IMR-90 (cell line): Measurements from ENCODE around the gene SOSTDC1. TPM values are rescaled to one million over a fixed set of nuclear protein-coding genes. Genes with fewer than 3 reads are reported as not detected.
A peak's percentile ranks its signal among the peaks of the same experiment; 100 is the strongest.

Experiments used
- ATAC-seq: fragments of 200-7000 bp; cut with Tn5 transposase; 2 replicates; pipeline ENCODE4 v1.9.1; 2020; ENCODE audit warnings: low read depth, mild to moderate bottlenecking, moderate library complexity
- BruUV-seq: library from RNA; stranded (reverse); fragments of 400-500 nt; replicated peaks from 2 replicates; lab custom pipeline; 2021; lab: Mats Ljungman, UMichigan
- CTCF ChIA-PET: fragments of 300-600 bp; formaldehyde crosslinking; extraction: SDS; loops from one replicate; lab custom pipeline; 2021; ENCODE audit warnings: antibody characterized with exemption; lab: Yijun Ruan, JAX
- POLR2A ChIA-PET: fragments of 300-600 bp; sonication (Branson Sonifier 250); formaldehyde crosslinking; loops from one replicate; lab custom pipeline; 2022; ENCODE audit warnings: antibody characterized with exemption; ENCODE audit not compliant: unreplicated experiment; lab: Charles Lee
- DNase-seq: peaks from one replicate; pipeline ENCODE4 v3.0.0; 2013
- H2AFZ ChIP-seq: replicated peaks from 2 replicates; pipeline ENCODE3; 2013; ENCODE audit warnings: low read length, mild to moderate bottlenecking; ENCODE audit not compliant: poor library complexity
- H2AK5ac ChIP-seq: 2 replicates; pipeline ENCODE4 v1.6.1; 2013; ENCODE audit warnings: low read depth, low read length, inconsistent platforms
- H2AK9ac ChIP-seq: replicated peaks from 2 replicates; pipeline ENCODE3; 2013; ENCODE audit warnings: mild to moderate bottlenecking, low read depth, low read length, moderate library complexity; ENCODE audit not compliant: poor library complexity
- H2BK120ac ChIP-seq: 2 replicates; pipeline ENCODE4 v1.6.1; 2013; ENCODE audit warnings: low read depth, low read length, inconsistent platforms
- H2BK15ac ChIP-seq: 3 replicates; pipeline ENCODE4 v1.6.1; 2013; ENCODE audit warnings: low read depth, low read length, inconsistent platforms
- H2BK20ac ChIP-seq: 2 replicates; pipeline ENCODE4 v1.6.1; 2013; ENCODE audit warnings: low read depth, mild to moderate bottlenecking, inconsistent platforms, low read length, moderate library complexity
- H2BK5ac ChIP-seq: 2 replicates; pipeline ENCODE4 v1.6.1; 2013; ENCODE audit warnings: mild to moderate bottlenecking, low read depth, low read length, inconsistent platforms; ENCODE audit not compliant: poor library complexity, severe bottlenecking
- H3K14ac ChIP-seq: replicated peaks from 2 replicates; pipeline ENCODE4 v1.6.1; 2013; ENCODE audit warnings: low read depth, low read length, inconsistent platforms
- H3K18ac ChIP-seq: 2 replicates; pipeline ENCODE4 v1.6.1; 2013; ENCODE audit warnings: low read depth, low read length, control low read depth
- H3K23ac ChIP-seq: 2 replicates; pipeline ENCODE4 v1.6.1; 2013; ENCODE audit warnings: low read depth, low read length, inconsistent platforms
- H3K27ac ChIP-seq: 2 replicates; pipeline ENCODE4 v1.5.1; 2013; ENCODE audit warnings: mild to moderate bottlenecking, control low read depth, low read length; ENCODE audit not compliant: insufficient read depth
- H3K27me3 ChIP-seq: 2 replicates; pipeline ENCODE4 v1.6.1; 2013; ENCODE audit warnings: low read length; ENCODE audit not compliant: control insufficient read depth, insufficient read depth
- H3K36me3 ChIP-seq: 2 replicates; pipeline ENCODE4 v1.6.1; 2013; ENCODE audit warnings: low read length, mixed read lengths; ENCODE audit not compliant: control insufficient read depth, insufficient read depth
- H3K4ac ChIP-seq: 2 replicates; pipeline ENCODE4 v1.6.1; 2013; ENCODE audit warnings: low read depth, low read length, inconsistent platforms
- H3K4me1 ChIP-seq: 2 replicates; pipeline ENCODE4 v1.6.1; 2013; ENCODE audit warnings: low read length, mixed read lengths; ENCODE audit not compliant: control insufficient read depth, insufficient read depth
- H3K4me2 ChIP-seq: 2 replicates; pipeline ENCODE4 v1.6.1; 2013; ENCODE audit warnings: low read depth, mild to moderate bottlenecking, control low read depth, low read length, moderate library complexity
- H3K4me3 ChIP-seq: 2 replicates; pipeline ENCODE4 v1.5.1; 2013; ENCODE audit warnings: low read depth, mild to moderate bottlenecking, control low read depth, low read length, moderate library complexity; ENCODE audit not compliant: insufficient read depth
- H3K56ac ChIP-seq: 2 replicates; pipeline ENCODE4 v1.6.1; 2013; ENCODE audit warnings: low read length, inconsistent platforms; ENCODE audit not compliant: insufficient read depth; ENCODE audit errors: extremely low read depth
- H3K79me1 ChIP-seq, 2 experiments: 2 replicates each; pipeline ENCODE4 v1.6.1; 2013; ENCODE audit warnings: low read length in 2 of 2, inconsistent platforms in 1 of 2, low read depth in 1 of 2
- H3K9ac ChIP-seq: 2 replicates; pipeline ENCODE4 v1.6.1; 2013; ENCODE audit warnings: low read depth, low read length, control low read depth
- H3K9me1 ChIP-seq: 2 replicates; pipeline ENCODE4 v1.6.1; 2013; ENCODE audit warnings: low read length, inconsistent platforms; ENCODE audit not compliant: insufficient read depth
- H3K9me3 ChIP-seq: 2 replicates; pipeline ENCODE4 v1.6.1; 2013; ENCODE audit warnings: low read length; ENCODE audit not compliant: control insufficient read depth, insufficient read depth
- H4K20me1 ChIP-seq: 2 replicates; pipeline ENCODE4 v1.6.1; 2013; ENCODE audit warnings: low read length, inconsistent platforms; ENCODE audit not compliant: insufficient read depth
- H4K5ac ChIP-seq: 2 replicates; pipeline ENCODE4 v1.6.1; 2013; ENCODE audit warnings: mild to moderate bottlenecking, low read depth, low read length, control low read depth
- H4K8ac ChIP-seq, 2 experiments: 2 replicates each; pipeline ENCODE4 v1.6.1; 2013; ENCODE audit warnings: low read depth in 2 of 2, low read length in 2 of 2, control low read depth in 1 of 2, inconsistent platforms in 1 of 2
- H4K91ac ChIP-seq: 2 replicates; pipeline ENCODE4 v1.6.1; 2013; ENCODE audit warnings: low read depth, low read length, inconsistent platforms; ENCODE audit not compliant: insufficient read depth
- CEBPB ChIP-seq: IDR thresholded peaks from 2 replicates; pipeline ENCODE4 v1.6.1; 2012; ENCODE audit warnings: low read depth, low read length, improper control_type of control experiment
- CHD1 ChIP-seq: IDR thresholded peaks from 2 replicates; pipeline ENCODE4 v1.6.1; 2012; ENCODE audit warnings: low read depth, low read length, improper control_type of control experiment
- CTCF ChIP-seq: conservative IDR thresholded peaks from 2 replicates; pipeline ENCODE4 v1.5.1; 2012; ENCODE audit warnings: mild to moderate bottlenecking, low read depth, low read length, improper control_type of control experiment
- ELK1 ChIP-seq: fragments of 150-350 bp; IDR thresholded peaks from 2 replicates; pipeline ENCODE4 v1.6.1; 2016; ENCODE audit warnings: low read depth, mild to moderate bottlenecking, low read length, moderate library complexity, borderline replicate concordance
- FOS ChIP-seq: fragments of 150-350 bp; IDR thresholded peaks from 2 replicates; pipeline ENCODE4 v1.6.1; 2016; ENCODE audit warnings: low read depth, low read length
- MAFK ChIP-seq: IDR thresholded peaks from 2 replicates; pipeline ENCODE4 v1.6.1; 2012; ENCODE audit warnings: low read depth, low read length, improper control_type of control experiment
- MXI1 ChIP-seq: IDR thresholded peaks from 2 replicates; pipeline ENCODE4 v1.6.1; 2012; ENCODE audit warnings: low read depth, mild to moderate bottlenecking, low read length, moderate library complexity, borderline replicate concordance
- NFE2L2 ChIP-seq: fragments of 150-350 bp; IDR thresholded peaks from 2 replicates; pipeline ENCODE4 v1.6.1; 2016; ENCODE audit warnings: low read depth, mild to moderate bottlenecking, low read length
- POLR2A ChIP-seq: IDR thresholded peaks from 2 replicates; pipeline ENCODE4 v1.6.1; 2012; ENCODE audit warnings: mild to moderate bottlenecking, low read depth, low read length
- RAD21 ChIP-seq: IDR thresholded peaks from 2 replicates; pipeline ENCODE4 v1.6.1; 2012; ENCODE audit warnings: low read length, improper control_type of control experiment
- RCOR1 ChIP-seq: IDR thresholded peaks from 2 replicates; pipeline ENCODE4 v1.6.1; 2012; ENCODE audit warnings: mild to moderate bottlenecking, low read length, improper control_type of control experiment; ENCODE audit not compliant: insufficient replicate concordance
- RFX5 ChIP-seq: IDR thresholded peaks from 2 replicates; pipeline ENCODE4 v1.8.0; 2012; ENCODE audit warnings: low read depth, mild to moderate bottlenecking, low read length, moderate library complexity
- USF2 ChIP-seq: fragments of 150-350 bp; IDR thresholded peaks from 2 replicates; pipeline ENCODE4 v1.6.1; 2017; ENCODE audit warnings: mild to moderate bottlenecking, antibody characterized with exemption, low read length, low read depth
- WGBS, 2 experiments: methylation state at CpG; one replicate each; pipeline versions ENCODE4 v1.1.5 to v1.1.7; 2013; ENCODE audit warnings: missing lambda C conversion rate in 2 of 2; ENCODE audit not compliant: insufficient read length in 1 of 2; ENCODE audit errors: extremely low coverage in 2 of 2; 5-methylcytosine and 5-hydroxymethylcytosine counted together
- dilution Hi-C: fragments of 300-500 bp; cut with HindIII; formaldehyde crosslinking; loops from one replicate; pipeline ENCODE4 v1.14.3; 2018; ENCODE audit warnings: low sequenced_read_pairs; ENCODE audit not compliant: unreplicated experiment
- in situ Hi-C: fragments of 300-500 bp; cut with MboI; formaldehyde crosslinking; loops from 3 replicates; pipeline ENCODE4 v1.14.3; 2019; ENCODE audit warnings: low sequenced_read_pairs, inconsistent platforms, mixed read lengths
- intact Hi-C: fragments of 100-400 bp; cut with micrococcal nuclease; formaldehyde crosslinking; loops from 2 replicates; pipeline ENCODE4 v1.10.0; 2022
- polyA plus RNA-seq, 3 experiments: library from polyadenylated mRNA; depleted of rRNA; stranded (reverse); fragments of >200 nt; gene quantifications; 2 replicates each; pipeline ENCODE4 v1.2.3, GENCODE V29; 2012; ENCODE audit warnings: low replicate concordance in 1 of 3
- total RNA-seq: library from RNA; depleted of rRNA; stranded (reverse); fragments of >200 nt; gene quantifications from 2 replicates; pipeline ENCODE4 v1.2.3, GENCODE V29; 2012

Gene SOSTDC1
- total and polyA plus RNA-seq, 2 of the 4 experiments (the other 2 are of a cell fraction): 0.07 TPM; not detected in 1

- peak overlapping the region; percentile 96 for H3K14ac ChIP-seq
- no peaks in the 10 kb centered on the region for H3K36me3 ChIP-seq
- H4K20me1 ChIP-seq: no peaks in the 10 kb centered on the region
- in situ Hi-C loops (no loop called here), intact Hi-C loops (loop anchor here (10.0 kb wide), 1 partner anchor 495 kb away; no protein-coding TSS in a partner anchor), dilution Hi-C loops (no loop called here)
- no peak overlapping the region for H2BK20ac ChIP-seq
- no peak for TF ChIP-seq RCOR1
- TF ChIP-seq CHD1: no peak
- TF ChIP-seq ELK1: no peak
- TF ChIP-seq RFX5: no peak
- TF ChIP-seq USF2: no peak
- no peak for TF ChIP-seq MXI1
- TF ChIP-seq MAFK: no peak
- no peak for TF ChIP-seq NFE2L2
- TF ChIP-seq FOS: no peak
- TF ChIP-seq CEBPB: no peak
- TF ChIP-seq CTCF: no peak
- no peak for TF ChIP-seq POLR2A
- no peak for TF ChIP-seq RAD21
- ATAC-seq (no peak), DNase-seq (no peak)
- H3K4me3 ChIP-seq: no peak overlapping the region
- peaks cover 11% of the 10 kb centered on the region for H3K4me1 ChIP-seq
- H2BK15ac ChIP-seq: no peak overlapping the region; the same call in 2 of the 3 replicates
- H2BK120ac ChIP-seq: peak overlapping the region; percentile 92
- H3K23ac ChIP-seq: peak overlapping the region; percentile 73; the same call in 1 of the 2 replicates
- no peaks in the 10 kb centered on the region for H3K27me3 ChIP-seq
- H3K4me2 ChIP-seq: peak overlapping the region; percentile 71; the same call in 1 of the 2 replicates
- peak overlapping the region; percentile 97 for H2AFZ ChIP-seq
- peaks cover 7 to 8% of the 10 kb centered on the region in 2 experiments; a peak in 2 of 4 replicates for H3K79me1 ChIP-seq
- H4K5ac ChIP-seq: peak overlapping the region; percentile 83
- H3K9me3 ChIP-seq: no peaks in the 10 kb centered on the region
- no peak overlapping the region for H3K56ac ChIP-seq
- H3K4ac ChIP-seq: peak overlapping the region; percentile 95
- H3K27ac ChIP-seq: no peak overlapping the region
- no TSS peak for BruUV-seq
- peak overlapping the region; percentile 81 for H4K91ac ChIP-seq
- H3K9me1 ChIP-seq: peaks cover 8% of the 10 kb centered on the region
- no peak overlapping the region for H3K18ac ChIP-seq
- peak overlapping the region; percentile 86 for H2BK5ac ChIP-seq
- peak overlapping the region; percentile 6 for H2AK9ac ChIP-seq
- CTCF ChIA-PET: no interaction called here
- H4K8ac ChIP-seq: peak overlapping the region; percentile 91 to 99
- H2AK5ac ChIP-seq: peak overlapping the region; percentile 18; the same call in 1 of the 2 replicates
- H3K9ac ChIP-seq: peak overlapping the region; percentile 96; the same call in 1 of the 2 replicates
- POLR2A ChIA-PET: interaction anchor here (0.5 kb wide), 1 partner anchor 22 kb away, joined by 3 read pairs; no protein-coding TSS in a partner anchor
- WGBS, 2 experiments: 100% methylated on average over 2 of the region's 10 CpGs; no CpG with 5 or more reads in 1 of the 2 experiments
Observed at GRCh38 chr7:16419859-16420258, 45.7 kb downstream of the SOSTDC1 start.
